SK-N-SH treated with all-trans-retinoic acid at 6 μM for 48 hours (cell line): ENCODE measurements around the gene KIF3C.

Source experiments
- ARNTL ChIP-seq: fragments of 450-650 bp; formaldehyde crosslinking; IDR thresholded peaks from 2 replicates; pipeline ENCODE4 v1.5.0; 2020; ENCODE audit warnings: low read depth, mild to moderate bottlenecking, moderate library complexity, borderline replicate concordance
- POU6F1 ChIP-seq: fragments of 250-450 bp; sonication (Bioruptor Pico); IDR thresholded peaks from 2 replicates; pipeline ENCODE4 v1.8.0; 2021; ENCODE audit warnings: low read depth, mild to moderate bottlenecking, moderate library complexity, borderline replicate concordance

DNA sequence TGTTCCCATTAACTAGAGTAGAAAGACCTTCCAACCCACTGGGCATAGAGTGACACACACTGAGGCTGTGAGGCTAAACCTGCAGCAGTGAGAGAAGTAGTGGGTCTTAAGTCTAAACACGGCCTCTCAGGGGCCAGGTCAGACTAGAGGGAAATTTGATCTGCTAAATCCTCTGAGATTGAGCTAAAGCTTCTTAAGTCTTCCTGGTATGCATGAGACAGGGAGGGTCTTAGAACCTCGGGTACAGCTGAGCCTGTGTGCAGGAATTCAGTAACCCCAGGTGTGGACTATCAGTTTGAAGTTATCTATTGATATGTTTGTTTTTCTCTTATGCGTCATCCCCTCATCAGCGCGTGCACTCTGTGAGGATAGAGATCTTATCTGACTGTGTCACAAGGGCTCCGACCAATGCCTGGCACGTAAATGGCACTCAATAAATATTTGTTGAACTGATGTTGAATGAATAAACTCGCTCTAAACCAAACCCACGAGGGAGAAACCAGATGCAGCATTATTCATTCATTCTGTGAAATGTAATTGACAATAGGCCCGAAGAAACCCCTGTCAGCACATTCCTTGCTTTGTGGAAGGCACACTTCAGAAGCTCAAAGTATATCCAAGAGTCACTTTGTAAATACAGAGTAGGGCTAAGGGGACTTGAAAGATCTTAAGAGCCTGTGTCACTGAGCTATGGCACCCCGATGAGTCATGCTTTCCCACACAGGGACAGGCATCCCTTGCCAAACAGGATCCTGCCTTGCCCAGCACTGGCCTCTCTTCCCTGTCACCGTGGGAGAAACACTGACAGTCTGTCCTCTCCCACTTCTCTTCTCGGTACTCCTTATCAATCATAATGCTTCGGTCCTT lies 29.9 kb upstream of the KIF3C start:
- no peak for TF ChIP-seq POU6F1 (CRISPR knock-in tag)
- no peak for TF ChIP-seq ARNTL (CRISPR knock-in tag)
